Natural killer cell (primary cell): ENCODE results near the gene MAST4. TPM values are rescaled to one million over a fixed set of nuclear protein-coding genes. Genes with fewer than 3 reads are reported as not detected.

Experiments used
- ATAC-seq, 3 donors: fragments of 150-1000 bp in 2 of 3; fragments of 200-7000 bp in 1 of 3; cut with Tn5 transposase; 1 replicate in 1 of 3; 2 replicates in 2 of 3; pipeline ENCODE4 v1.10.0; 2021; ENCODE audit warnings: mild to moderate bottlenecking in 2 of 3, moderate library complexity in 2 of 3
- DNase-seq, 2 donors: peaks; one replicate each; pipeline versions ENCODE4 v3.0.0 to v3.0.0-alpha.2; 2013 to 2021; ENCODE audit warnings: mixed read lengths in 1 of 2
- H3K27ac ChIP-seq: one replicate; pipeline ENCODE4 v1.5.1; 2013; ENCODE audit warnings: mild to moderate bottlenecking, low read length
- H3K27me3 ChIP-seq: one replicate; pipeline ENCODE4 v1.6.1; 2013; ENCODE audit warnings: low read length; ENCODE audit not compliant: control insufficient read depth, insufficient read depth
- H3K36me3 ChIP-seq: one replicate; pipeline ENCODE4 v1.6.1; 2013; ENCODE audit warnings: low read length; ENCODE audit not compliant: control insufficient read depth, insufficient read depth
- H3K4me1 ChIP-seq: one replicate; pipeline ENCODE4 v1.6.1; 2013; ENCODE audit warnings: low read length; ENCODE audit not compliant: control insufficient read depth, insufficient read depth
- H3K4me3 ChIP-seq: one replicate; pipeline ENCODE4 v1.5.1; 2013; ENCODE audit warnings: low read length
- H3K9me3 ChIP-seq: one replicate; pipeline ENCODE4 v1.6.1; 2013; ENCODE audit warnings: low read length; ENCODE audit not compliant: control insufficient read depth, insufficient read depth
- H3K27ac Mint-ChIP-seq, 2 donors: one replicate each; pipeline ENCODE4 v1.8.0; 2022; ENCODE audit warnings: mild to moderate bottlenecking in 2 of 2, mixed read lengths in 2 of 2, moderate library complexity in 1 of 2
- H3K27me3 Mint-ChIP-seq, 2 donors: one replicate each; pipeline ENCODE4 v1.8.0; 2022; ENCODE audit warnings: low read depth in 2 of 2, mixed read lengths in 2 of 2
- H3K36me3 Mint-ChIP-seq: one replicate; pipeline ENCODE4 v1.8.0; 2022; ENCODE audit warnings: mixed read lengths
- H3K4me1 Mint-ChIP-seq, 2 donors: one replicate each; pipeline ENCODE4 v1.8.0; 2022; ENCODE audit warnings: mixed read lengths in 2 of 2
- H3K4me3 Mint-ChIP-seq: one replicate; pipeline ENCODE4 v1.8.0; 2022; ENCODE audit warnings: mild to moderate bottlenecking, moderate library complexity, mixed read lengths
- H3K9me3 Mint-ChIP-seq, 2 donors: one replicate each; pipeline ENCODE4 v1.8.0; 2022; ENCODE audit warnings: mixed read lengths in 2 of 2
- CTCF ChIP-seq: fragments of 200-600 bp; IDR thresholded peaks from one replicate; pipeline ENCODE4 v1.8.0; 2022; ENCODE audit warnings: antibody characterized with exemption
- WGBS: methylation state at CpG from one replicate; pipeline ENCODE4 v1.1.7; 2013; ENCODE audit warnings: missing lambda C conversion rate; ENCODE audit not compliant: insufficient coverage; 5-methylcytosine and 5-hydroxymethylcytosine counted together
- intact Hi-C: fragments of 100-400 bp; cut with micrococcal nuclease; formaldehyde crosslinking; loops from one replicate; pipeline ENCODE4 v1.14.2; 2022
- total RNA-seq, 4 donors: library from RNA; stranded (reverse); fragments of 120-200 nt in 1 of 4; gene quantifications; one replicate each; pipeline versions ENCODE4 v1.2.3 to v1.2.4, GENCODE V29; 2013 to 2022

The MAST4 gene
- total RNA-seq, 3 donors from 2014 or later (not counting 1 experiment from before 2014, with no cell fraction given), result 6.5 to 14.1 (median 12.7) TPM

- TF ChIP-seq CTCF, result no peak
- H3K9me3 Mint-ChIP-seq, result no peaks in the 10 kb centered on the region
- ATAC-seq, result no peak
- Histone ChIP-seq H3K9me3 (no peaks in the 10 kb centered on the region), H3K36me3 (no peaks in the 10 kb centered on the region), H3K27ac (no peak overlapping the region), H3K27me3 (peaks cover 3% of the 10 kb centered on the region), H3K4me3 (no peak overlapping the region), H3K4me1 (no peaks in the 10 kb centered on the region)
- no peak overlapping the region for H3K27ac Mint-ChIP-seq
- no peaks in the 10 kb centered on the region for H3K36me3 Mint-ChIP-seq
- no peak overlapping the region for H3K4me3 Mint-ChIP-seq
- DNase-seq, result no peak
- no peaks in the 10 kb centered on the region for H3K4me1 Mint-ChIP-seq
- WGBS, result over 99% methylated on average over 4 of the region's 4 CpGs
- peaks cover 13 to 18% of the 10 kb centered on the region in 2 donors for H3K27me3 Mint-ChIP-seq
- intact Hi-C loops, result no loop called here
Observed at GRCh38 chr5:66976108-66976507, 379.9 kb downstream of the MAST4 start.

GRCh38 chr5:66979738-66980137, 383.5 kb downstream of the MAST4 start:
- TF ChIP-seq CTCF, result no peak
- Histone ChIP-seq H3K4me3 (no peak overlapping the region), H3K9me3 (no peaks in the 10 kb centered on the region), H3K27ac (no peak overlapping the region), H3K27me3 (peaks cover 3% of the 10 kb centered on the region), H3K4me1 (no peaks in the 10 kb centered on the region), H3K36me3 (no peaks in the 10 kb centered on the region)
- ATAC-seq, result no peak
- intact Hi-C loops, result no loop called here
- WGBS, result 100% methylated on average over 3 of the region's 3 CpGs
- no peak for DNase-seq
- Mint-ChIP-seq H3K27me3 (peaks cover 16 to 32% of the 10 kb centered on the region in 2 donors), H3K4me1 (no peaks in the 10 kb centered on the region), H3K27ac (no peak overlapping the region), H3K4me3 (no peak overlapping the region), H3K9me3 (no peaks in the 10 kb centered on the region), H3K36me3 (no peaks in the 10 kb centered on the region)

GRCh38 chr5:66981266-66982055, 385.3 kb downstream of the MAST4 start:
- no peak for TF ChIP-seq CTCF
- Mint-ChIP-seq H3K4me3 (no peak overlapping the region), H3K4me1 (no peaks in the 10 kb centered on the region), H3K36me3 (no peaks in the 10 kb centered on the region), H3K27ac (no peak overlapping the region), H3K27me3 (peaks cover 23 to 32% of the 10 kb centered on the region in 2 donors), H3K9me3 (no peaks in the 10 kb centered on the region)
- DNase-seq (no peak), ATAC-seq (no peak)
- 93% methylated on average over 5 of the region's 5 CpGs for WGBS
- H3K4me1 ChIP-seq, result no peaks in the 10 kb centered on the region
- H3K4me3 ChIP-seq, result no peak overlapping the region
- H3K36me3 ChIP-seq, result no peaks in the 10 kb centered on the region
- peaks cover 3% of the 10 kb centered on the region for H3K27me3 ChIP-seq
- intact Hi-C loops, result no loop called here
- H3K27ac ChIP-seq, result no peak overlapping the region
- H3K9me3 ChIP-seq, result no peaks in the 10 kb centered on the region

- 95% methylated on average over 1 of the region's 4 CpGs for WGBS
- intact Hi-C loops, result no loop called here
Observed at GRCh38 chr5:66982056-66982387, 385.8 kb downstream of the MAST4 start.

More at GRCh38 chr5:66982056-66982387, 385.8 kb downstream of the MAST4 start:
- Histone ChIP-seq H3K4me1 (no peaks in the 10 kb centered on the region), H3K4me3 (no peak overlapping the region), H3K27ac (no peak overlapping the region), H3K27me3 (peaks cover 3% of the 10 kb centered on the region), H3K36me3 (no peaks in the 10 kb centered on the region), H3K9me3 (no peaks in the 10 kb centered on the region)
- ATAC-seq (no peak), DNase-seq (no peak)
- Mint-ChIP-seq H3K4me1 (no peaks in the 10 kb centered on the region), H3K4me3 (no peak overlapping the region), H3K9me3 (no peaks in the 10 kb centered on the region), H3K27me3 (peaks cover 23 to 32% of the 10 kb centered on the region in 2 donors), H3K36me3 (no peaks in the 10 kb centered on the region), H3K27ac (no peak overlapping the region)
- TF ChIP-seq CTCF, result no peak
